ENCODE results near the gene SLC24A4.

GRCh38 chr14:92539875-92540274, 216.9 kb downstream of the SLC24A4 start:
- no peak for TF ChIP-seq CTCF (IDR thresholded peaks at IDR 0.05 in 2 of 3, conservative IDR thresholded peaks at IDR 0.05 in 1 of 3; ENCODE audit: borderline replicate concordance in 1 of 3, insufficient read depth in 1 of 3, low read depth in 2 of 3, low read length in 2 of 3)
- TF ChIP-seq POLR2A (IDR thresholded peaks at IDR 0.05; ENCODE audit: borderline replicate concordance, extremely low read depth, insufficient read depth, insufficient read length), result no peak
- TF ChIP-seq ATF3 (IDR thresholded peaks at IDR 0.05), result no peak
- TF ChIP-seq EZH2phosphoT487 (IDR thresholded peaks at IDR 0.05; ENCODE audit: borderline replicate concordance), result no peak
- no peak for TF ChIP-seq REST (IDR thresholded peaks at IDR 0.05; ENCODE audit: low read depth)
- no peak for TF ChIP-seq TCF7L2 (IDR thresholded peaks at IDR 0.05; ENCODE audit: borderline replicate concordance, extremely low read depth, insufficient read depth, insufficient read length)
- TF ChIP-seq EZH2 (IDR thresholded peaks at IDR 0.05), result no peak
- TF ChIP-seq POLR2AphosphoS5 (IDR thresholded peaks at IDR 0.05; ENCODE audit: low read depth, low read length), result no peak
- TF ChIP-seq JUND (IDR thresholded peaks at IDR 0.05), result no peak
- TF ChIP-seq YY1 (IDR thresholded peaks at IDR 0.05; ENCODE audit: extremely low read depth, insufficient replicate concordance, low read depth, low read length), result no peak
- no peak for TF ChIP-seq SP1 (IDR thresholded peaks at IDR 0.05; ENCODE audit: low read depth)
